GM19023 (cell line): Measurements from ENCODE around the gene MTHFD1.
"Not testable (repeated sequence)": the region's sequence is repeated elsewhere in the genome, so short reads cannot be mapped to it uniquely, and the experiment has no call there.

Experiments used
- ATAC-seq: cut with Tn5 transposase; IDR thresholded peaks from one replicate; pipeline ENCODE4 v1.9.1; 2021; ENCODE audit warnings: mild to moderate bottlenecking, moderate library complexity; ENCODE audit not compliant: unreplicated experiment

The MTHFD1 gene

GRCh38 chr14:64387782-64388532, at the start of gene MTHFD1:
TSS of gene MTHFD1 (plus strand) at chr14:64388353. CDS start at chr14:64388428, 75 bp downstream.
- ATAC-seq, result peak; percentile 84

DNA sequence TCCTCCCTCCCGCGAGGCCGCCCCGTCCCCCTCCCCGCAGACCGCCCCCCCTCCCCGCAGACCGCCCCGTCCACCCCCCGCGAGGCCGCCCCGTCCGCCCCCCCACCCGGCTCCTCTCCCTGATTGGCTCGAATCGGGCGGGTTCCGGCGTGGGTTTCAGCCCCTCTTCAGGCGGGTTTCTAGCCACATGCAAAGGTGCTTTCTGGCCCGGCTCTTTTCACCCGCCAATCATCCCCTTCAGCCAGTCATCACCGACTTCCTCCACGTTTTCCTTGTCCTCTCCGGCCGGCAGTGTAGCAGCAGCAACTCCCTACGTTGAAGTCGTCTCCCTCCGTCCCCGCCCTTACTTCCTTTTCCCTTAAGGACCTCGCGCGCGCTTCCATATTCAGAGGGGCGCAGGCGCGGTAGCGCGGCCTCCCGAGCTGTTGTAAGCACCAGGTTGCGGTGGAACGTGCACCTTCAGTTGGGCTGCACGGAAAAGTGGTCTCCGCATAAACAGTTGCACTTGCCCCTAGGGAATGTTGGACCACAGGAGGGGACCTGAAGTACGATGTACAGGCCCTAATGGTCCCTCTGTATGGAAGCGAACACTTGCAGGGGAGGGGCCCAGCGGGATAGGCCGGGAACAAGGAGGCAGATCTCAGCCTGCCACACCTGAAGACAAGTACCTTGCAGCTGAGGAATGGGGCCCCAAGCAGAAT, 49.4 kb upstream of the MTHFD1 start:
- ATAC-seq, result peak; percentile 85

DNA sequence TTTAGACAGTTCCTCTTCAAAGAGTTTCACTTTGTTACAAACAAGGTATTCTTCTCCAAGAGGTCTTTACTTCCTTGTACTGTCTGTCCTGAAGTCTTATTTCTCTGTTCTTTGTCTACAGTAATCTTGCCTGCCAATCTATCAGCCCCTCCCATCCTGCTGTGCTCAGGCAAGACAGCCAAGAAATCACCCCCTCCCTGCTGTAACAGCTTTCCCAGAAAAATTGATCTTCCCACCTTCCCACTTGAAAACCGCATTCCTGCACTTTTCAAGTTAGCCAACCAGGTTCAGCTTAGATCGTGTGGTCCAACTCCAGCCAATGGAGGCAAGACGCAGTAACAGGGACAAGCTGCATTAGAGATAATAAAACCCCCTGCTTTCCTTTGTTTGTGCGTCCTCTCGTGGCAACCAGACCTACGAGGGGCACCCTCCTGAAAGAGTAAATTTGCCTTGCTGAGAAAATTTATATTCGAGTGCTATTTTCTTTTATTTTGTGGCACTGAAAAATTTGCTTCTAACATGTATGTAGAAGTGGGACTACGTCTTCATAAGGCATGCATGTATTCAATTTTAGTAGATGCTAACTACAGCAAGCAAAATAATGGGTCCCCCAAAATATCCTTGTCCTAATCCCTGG, 47.5 kb upstream of the MTHFD1 start:
- ATAC-seq, result no peak

- ATAC-seq, result no peak
These were observed 40.4 kb upstream of the MTHFD1 start for GRCh38 chr14:64347748-64348147.

- no peak for ATAC-seq
These were observed 38.2 kb upstream of the MTHFD1 start for GRCh38 chr14:64349741-64350490.

DNA sequence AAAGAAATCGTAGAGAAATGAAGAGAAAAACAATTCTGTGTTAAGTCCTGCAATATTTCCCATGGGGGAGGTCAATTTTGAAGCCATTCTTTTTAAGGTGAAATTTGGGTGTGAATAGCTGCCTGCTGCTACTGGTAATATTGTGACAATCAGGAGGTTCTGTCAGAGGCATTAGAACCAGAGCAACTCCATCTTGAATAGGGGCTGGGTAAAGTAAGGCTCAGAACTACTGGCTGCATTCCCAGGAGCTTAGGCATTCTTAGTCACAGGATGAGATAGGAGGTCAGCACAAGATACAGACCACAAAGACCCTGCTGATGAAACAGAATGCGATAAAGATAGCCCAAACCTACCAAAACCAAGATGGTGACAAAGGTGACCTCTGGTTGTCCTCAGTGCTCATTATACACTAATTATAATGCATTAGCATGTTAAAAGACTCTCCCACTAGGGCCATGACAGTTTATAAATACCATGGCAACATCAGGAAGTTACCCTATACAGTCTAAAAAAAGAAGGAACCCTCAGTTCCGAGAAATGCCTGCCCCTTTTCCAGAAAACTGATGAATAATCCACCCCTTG, 24.8 kb upstream of the MTHFD1 start:
- ATAC-seq, result no peak

GRCh38 chr14:64364907-64365306, 23.2 kb upstream of the MTHFD1 start:
- no peak for ATAC-seq

DNA sequence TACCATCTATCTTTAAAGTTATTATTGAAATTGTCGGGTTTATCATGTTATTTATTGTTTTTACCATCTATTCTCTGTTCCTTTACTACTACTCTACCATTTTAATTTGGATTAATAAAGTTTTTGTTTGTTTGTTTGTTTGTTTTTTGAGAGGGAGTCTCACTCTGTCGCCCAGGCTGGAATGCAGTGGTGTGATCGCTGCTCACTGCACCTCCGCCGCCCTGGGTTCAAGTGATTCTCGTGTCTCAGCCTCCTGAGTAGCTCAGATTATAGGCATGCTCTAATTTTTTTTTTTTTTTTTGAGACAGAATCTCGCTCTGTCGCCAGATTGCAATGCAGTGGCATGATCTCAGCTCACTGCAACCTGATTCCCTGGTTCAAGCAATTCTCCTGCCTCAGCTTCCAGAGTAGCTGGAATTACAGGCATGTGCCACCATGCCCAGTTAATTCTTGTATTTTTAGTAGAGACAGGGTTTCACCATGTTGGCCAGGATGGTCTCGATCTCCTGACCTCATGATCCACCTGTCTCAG, 22.7 kb upstream of the MTHFD1 start:
- ATAC-seq, result not testable (repeated sequence)

DNA sequence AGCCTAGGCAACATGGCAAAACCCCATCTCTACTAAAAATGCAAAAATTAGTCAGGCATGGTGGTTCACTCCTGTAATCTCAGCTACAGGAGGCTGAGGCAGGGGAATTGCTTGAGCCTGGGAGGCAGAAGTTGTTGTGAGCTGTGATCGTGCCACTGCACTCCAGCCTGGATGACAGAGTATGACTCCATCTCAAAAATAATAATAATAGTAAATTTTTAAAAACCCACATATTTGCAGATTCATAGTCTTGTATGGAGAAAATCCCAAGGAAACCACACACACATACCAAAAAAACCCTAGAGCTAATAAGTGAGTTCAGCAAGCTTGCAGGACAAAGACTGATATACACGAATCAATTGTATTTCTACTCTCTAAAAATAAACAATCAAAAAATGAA, 19.0 kb upstream of the MTHFD1 start:
- ATAC-seq, result no peak

- ATAC-seq, result peak; percentile 1
These were observed 846 bp upstream of the MTHFD1 start for GRCh38 chr14:64387232-64387781.

GRCh38 chr14:64388533-64389285, 556 bp downstream of the MTHFD1 start:
- peak; percentile 3 for ATAC-seq

DNA sequence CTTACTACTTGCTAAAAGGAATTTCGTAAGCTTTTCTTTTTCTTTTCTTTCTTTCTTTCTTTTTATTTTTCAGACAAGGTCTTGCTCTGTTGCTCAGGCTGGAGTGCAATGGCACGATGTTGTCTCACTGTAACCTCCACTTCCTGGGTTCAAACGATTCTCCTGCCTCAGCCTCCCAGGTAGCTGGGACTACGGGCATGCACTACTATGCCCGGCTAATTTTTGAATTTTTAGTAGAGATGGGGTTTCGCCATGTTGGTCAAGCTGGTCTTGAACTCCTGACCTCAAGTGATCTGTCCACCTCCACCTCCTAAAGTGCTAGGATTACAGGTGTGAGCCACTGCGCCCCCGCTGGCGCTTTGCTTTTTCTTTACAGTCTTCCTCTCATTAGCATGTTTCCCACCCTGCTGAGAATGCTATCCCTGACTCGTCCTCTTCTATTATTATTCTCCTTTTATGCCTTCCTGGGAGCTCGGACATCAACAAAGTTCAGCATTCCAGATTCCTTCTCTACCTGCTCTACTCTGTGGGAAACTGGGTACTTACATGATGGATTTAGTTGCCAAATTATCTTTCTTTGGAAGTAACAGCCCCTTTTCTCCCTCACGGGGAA, 3.1 kb downstream of the MTHFD1 start:
- no peak for ATAC-seq

DNA sequence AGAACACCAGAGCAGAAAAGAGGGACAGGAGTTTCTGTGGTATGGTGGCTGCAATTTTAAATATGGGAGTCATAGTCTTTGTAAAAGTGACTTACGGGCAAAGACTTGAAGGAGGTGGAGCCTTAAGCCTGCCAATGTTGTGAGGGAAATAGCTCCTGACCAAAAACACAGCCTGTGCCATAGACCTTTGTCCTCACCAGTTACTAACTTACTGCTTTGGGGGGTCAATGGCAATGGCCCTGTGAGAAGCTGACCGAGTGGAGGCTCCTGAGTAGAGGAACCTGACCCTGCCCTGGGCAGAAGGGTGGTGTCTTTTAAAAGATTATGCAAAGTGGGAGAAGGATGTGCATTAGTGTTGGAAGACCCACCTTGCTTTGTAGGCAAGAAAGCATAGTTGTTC, 3.8 kb downstream of the MTHFD1 start:
- no peak for ATAC-seq

DNA sequence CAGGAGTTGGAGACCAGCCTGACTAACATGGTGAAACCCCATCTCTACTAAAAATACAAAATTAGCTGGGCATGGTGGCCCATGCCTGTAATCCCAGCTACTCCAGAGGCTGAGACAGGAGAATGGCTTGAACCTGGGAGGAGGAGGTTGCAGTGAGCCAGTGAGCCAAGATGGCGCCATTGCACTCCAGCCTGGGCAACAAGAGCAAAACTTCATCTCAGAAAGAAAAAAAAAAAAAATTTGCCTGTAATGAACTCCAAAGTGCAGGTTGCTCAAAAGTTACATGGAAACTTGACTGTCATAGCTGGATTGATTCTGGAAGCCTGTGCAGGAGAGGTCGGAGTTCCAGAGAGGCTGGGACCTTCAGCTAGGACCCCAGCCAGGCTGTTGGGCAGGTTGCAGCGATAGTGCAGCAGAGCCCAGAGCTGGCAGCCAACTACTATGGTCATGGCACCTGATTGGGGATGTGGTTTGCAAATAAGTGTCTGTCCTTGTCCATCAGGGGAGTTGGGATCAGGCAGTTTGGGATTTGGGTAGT, 5.1 kb downstream of the MTHFD1 start:
- not testable (repeated sequence) for ATAC-seq

DNA sequence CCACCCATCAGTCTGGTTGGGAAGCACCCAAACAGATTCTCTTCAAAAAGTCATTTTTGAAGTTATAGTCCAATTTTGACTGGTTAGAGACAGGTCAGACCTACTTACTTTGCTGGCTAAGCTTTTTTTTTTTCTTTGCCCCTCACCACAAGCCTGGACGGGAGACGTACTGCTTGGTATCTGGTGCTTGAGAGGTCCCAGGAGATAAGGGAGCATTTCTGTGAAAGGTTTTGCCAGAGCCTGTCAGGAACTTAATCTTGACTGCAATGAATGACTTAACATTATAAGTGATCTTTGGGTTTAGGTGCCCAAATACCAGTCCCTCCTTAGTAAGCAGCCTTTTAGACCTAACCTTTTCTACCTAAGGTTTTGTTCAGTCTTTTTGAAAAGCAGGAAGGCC, 6.3 kb downstream of the MTHFD1 start:
- no peak for ATAC-seq

- no peak for ATAC-seq
These were observed 7.0 kb downstream of the MTHFD1 start for GRCh38 chr14:64394977-64395633.

- ATAC-seq, result no peak
These were observed 12.8 kb downstream of the MTHFD1 start for GRCh38 chr14:64400829-64401459.

GRCh38 chr14:64401949-64402348, 13.8 kb downstream of the MTHFD1 start:
- no peak for ATAC-seq
